ENCODE data around the gene OR1E2.

Gene OR1E2

DNA sequence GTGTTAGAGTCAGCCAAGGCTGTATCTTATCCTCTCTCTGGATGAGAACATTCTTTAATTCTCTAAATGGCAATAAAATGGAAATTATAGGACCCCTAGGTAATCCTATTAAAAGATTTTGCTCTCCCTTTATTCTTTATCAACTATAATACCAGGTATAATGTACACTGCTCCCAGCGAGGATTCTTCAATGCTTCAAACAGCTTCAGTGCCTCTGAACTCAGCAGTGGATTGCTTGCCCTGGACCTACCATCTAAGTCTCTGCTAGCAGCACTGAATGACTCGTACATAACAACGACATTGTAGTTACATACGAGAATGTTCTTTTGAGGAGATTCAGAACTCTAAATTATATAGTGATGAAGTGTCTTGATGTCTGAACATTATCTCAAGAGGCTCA, 43.9 kb downstream of the OR1E2 start:
- FAIRE-seq = no peak

GRCh38 chr17:3385869-3386816, 47.5 kb downstream of the OR1E2 start, which contains the start of gene OR3A2:
OR3A2 (minus strand) TSS chr17:3386308.
- FAIRE-seq = no peak
